Breast epithelium (tissue), 4 donors: ENCODE data around the gene USP34. TPM values are rescaled to one million over a fixed set of nuclear protein-coding genes. Genes with fewer than 3 reads are reported as not detected.

Source experiments
- DNase-seq, 2 donors: peaks; one replicate each; pipeline ENCODE4 v3.0.0-alpha.2; 2019; ENCODE audit warnings: low spot score in 2 of 2
- H3K27ac ChIP-seq, 2 donors: fragments of 200-600 bp; sonication (generic) in 1 of 2; one replicate each; pipeline ENCODE4 v1.5.1; 2016 to 2019; ENCODE audit warnings: mild to moderate bottlenecking in 1 of 2
- H3K27me3 ChIP-seq, 2 donors: fragments of 200-600 bp; sonication (generic) in 1 of 2; one replicate each; pipeline versions ENCODE4 v1.5.1 to v1.6.0; 2017 to 2019; ENCODE audit warnings: control low read depth in 1 of 2, mild to moderate bottlenecking in 1 of 2
- H3K36me3 ChIP-seq: fragments of 200-600 bp; one replicate; pipeline ENCODE4 v1.5.1; 2019
- H3K4me1 ChIP-seq, 2 donors: fragments of 200-600 bp; sonication (generic); one replicate each; pipeline ENCODE4 v1.5.1; 2016 to 2019; ENCODE audit warnings: control low read depth in 1 of 2
- H3K4me3 ChIP-seq, 3 donors: fragments of 200-600 bp; sonication (generic); 1 replicate in 2 of 3; 2 replicates in 1 of 3; pipeline ENCODE4 v1.5.1; 2016 to 2019; ENCODE audit warnings: mild to moderate bottlenecking in 3 of 3, moderate library complexity in 2 of 3
- H3K9me3 ChIP-seq, 2 donors: fragments of 200-600 bp; sonication (generic) in 1 of 2; one replicate each; pipeline ENCODE4 v1.5.1; 2016 to 2019; ENCODE audit warnings: control low read depth in 1 of 2
- CTCF ChIP-seq, 3 donors: fragments of 450-650 bp; IDR thresholded peaks; one replicate each; pipeline ENCODE4 v1.5.1; 2016 to 2017; ENCODE audit warnings: antibody characterized with exemption in 3 of 3, mild to moderate bottlenecking in 3 of 3, moderate library complexity in 3 of 3
- POLR2A ChIP-seq: fragments of 450-650 bp; IDR thresholded peaks from one replicate; pipeline ENCODE4 v1.6.1; 2016; ENCODE audit warnings: antibody characterized with exemption, mild to moderate bottlenecking, moderate library complexity
- POLR2AphosphoS5 ChIP-seq, 3 donors: sonication (generic); formaldehyde crosslinking; IDR thresholded peaks; one replicate each; pipeline ENCODE4 v1.6.1; 2017; ENCODE audit warnings: antibody characterized with exemption in 3 of 3
- intact Hi-C: fragments of 100-400 bp; cut with DNase I; formaldehyde crosslinking; loops from one replicate; pipeline ENCODE4 v1.15.1; 2023; ENCODE audit warnings: low total_unique reads
- total RNA-seq, 3 donors: library from RNA; depleted of rRNA; stranded (reverse); fragments of >200 nt; gene quantifications; one replicate each; pipeline ENCODE4 v1.1.0, GENCODE V29; 2016

Gene USP34
- total RNA-seq, 3 donors from 2014 or later = 148 to 260 (median 189) TPM

- Histone ChIP-seq H3K9me3 (no peaks in the 10 kb centered on the region), H3K27me3 (no peaks in the 10 kb centered on the region), H3K4me3 (no peak overlapping the region), H3K4me1 (no peaks in the 10 kb centered on the region), H3K36me3 (peaks cover 14% of the 10 kb centered on the region), H3K27ac (no peak overlapping the region)
- DNase-seq = no peak
- no peak for TF ChIP-seq POLR2A
- no peak for TF ChIP-seq CTCF (IDR thresholded peaks at IDR 0.05)
- no peak for TF ChIP-seq POLR2AphosphoS5 (IDR thresholded peaks at IDR 0.05)
- intact Hi-C loops = no loop called here
Measured at GRCh38 chr2:61320181-61320580, 150.7 kb downstream of the USP34 start.

GRCh38 chr2:61318553-61318952, 152.3 kb downstream of the USP34 start:
- intact Hi-C loops = no loop called here
- peaks cover 9% of the 10 kb centered on the region for H3K36me3 ChIP-seq

GRCh38 chr2:61295981-61296380, 174.9 kb downstream of the USP34 start:
- no peaks in the 10 kb centered on the region for H3K9me3 ChIP-seq
- intact Hi-C loops = no loop called here
- no peak for TF ChIP-seq CTCF (IDR thresholded peaks at IDR 0.05)
- TF ChIP-seq POLR2A = no peak
- TF ChIP-seq POLR2AphosphoS5 (IDR thresholded peaks at IDR 0.05) = no peak
- no peaks in the 10 kb centered on the region for H3K4me1 ChIP-seq
- H3K36me3 ChIP-seq = no peaks in the 10 kb centered on the region
- H3K27ac ChIP-seq = no peak overlapping the region
- H3K27me3 ChIP-seq = no peaks in the 10 kb centered on the region
- no peak overlapping the region for H3K4me3 ChIP-seq
- no peak for DNase-seq

More at GRCh38 chr2:61318553-61318952, 152.3 kb downstream of the USP34 start:
- TF ChIP-seq POLR2A (no peak), POLR2AphosphoS5 (IDR thresholded peaks at IDR 0.05) (no peak), CTCF (IDR thresholded peaks at IDR 0.05) (no peak)
- Histone ChIP-seq H3K27ac (no peak overlapping the region), H3K27me3 (no peaks in the 10 kb centered on the region), H3K9me3 (no peaks in the 10 kb centered on the region), H3K4me3 (no peak overlapping the region), H3K4me1 (no peaks in the 10 kb centered on the region)
- DNase-seq = no peak

- DNase-seq = no peak
- intact Hi-C loops = no loop called here
- TF ChIP-seq CTCF (IDR thresholded peaks at IDR 0.05) = no peak
- TF ChIP-seq POLR2AphosphoS5 (IDR thresholded peaks at IDR 0.05) = no peak
- no peak for TF ChIP-seq POLR2A
- H3K4me3 ChIP-seq = no peak overlapping the region
- no peaks in the 10 kb centered on the region for H3K9me3 ChIP-seq
- no peaks in the 10 kb centered on the region for H3K27me3 ChIP-seq
- no peak overlapping the region for H3K27ac ChIP-seq
- H3K4me1 ChIP-seq = no peaks in the 10 kb centered on the region
- peaks cover 4% of the 10 kb centered on the region for H3K36me3 ChIP-seq
Measured at GRCh38 chr2:61291851-61292575, 178.9 kb downstream of the USP34 start.

- Histone ChIP-seq H3K4me3 (no peak overlapping the region), H3K27me3 (no peaks in the 10 kb centered on the region), H3K9me3 (no peaks in the 10 kb centered on the region), H3K36me3 (peaks cover 8% of the 10 kb centered on the region), H3K27ac (no peak overlapping the region), H3K4me1 (no peaks in the 10 kb centered on the region)
- intact Hi-C loops = no loop called here
- no peak for DNase-seq
- no peak for TF ChIP-seq POLR2A
- TF ChIP-seq POLR2AphosphoS5 (IDR thresholded peaks at IDR 0.05) = no peak
- TF ChIP-seq CTCF (IDR thresholded peaks at IDR 0.05) = no peak
Measured at GRCh38 chr2:61288070-61288841, 182.6 kb downstream of the USP34 start.
